ENCODE results near the gene POLR3H. TPM values are rescaled to one million over a fixed set of nuclear protein-coding genes. Genes with fewer than 3 reads are reported as not detected.

POLR3H gene
- total and polyA plus RNA-seq, 2 experiments from 2014 or later = 19.0 to 26.5 TPM

- no peaks in the 10 kb centered on the region for H3K9me3 Mint-ChIP-seq
- H3K4me3 Mint-ChIP-seq = no peak overlapping the region
- peaks cover 3% of the 10 kb centered on the region; the same call in 1 of the 2 replicates for H3K36me3 ChIP-seq (ENCODE audit: insufficient read depth)
- no peaks in the 10 kb centered on the region; the same call in 1 of the 2 replicates for H4K20me1 ChIP-seq (replicated peaks; ENCODE audit: insufficient read depth)
- no peak overlapping the region for H3K4me2 ChIP-seq
- TF ChIP-seq JUNB (IDR thresholded peaks at IDR 0.05; ENCODE audit: unreplicated experiment) (no peak), ETS1 (IDR thresholded peaks at IDR 0.05) (no peak), CTCF (conservative IDR thresholded peaks at IDR 0.05; ENCODE audit: low read depth in 2 of 2) (0 out of 4 replicates have a peak, but pooled peaks of 1 of the 2 experiments have one; percentile 6), ZNF114 (CRISPR knock-in tag; IDR thresholded peaks at IDR 0.05) (no peak), POLR2AphosphoS5 (IDR thresholded peaks at IDR 0.05; ENCODE audit: low read depth) (no peak)
- DNase-seq (ENCODE audit: low spot score) = peak; percentile 37
- H3K27ac ChIP-seq (ENCODE audit: low read depth) = no peak overlapping the region
- H3K9me2 ChIP-seq (ENCODE audit: insufficient read depth) = no peaks in the 10 kb centered on the region
- H3K4me1 ChIP-seq (ENCODE audit: insufficient read depth) = peaks cover 16% of the 10 kb centered on the region
- H3F3A ChIP-seq (replicated peaks; ENCODE audit: low read depth) = peaks cover 17% of the 10 kb centered on the region
- peaks cover 31% of the 10 kb centered on the region for H3K36me3 Mint-ChIP-seq (ENCODE audit: low read depth)
- no peaks in the 10 kb centered on the region for H3K27me3 ChIP-seq (ENCODE audit: insufficient read depth)
- H3K4me3 ChIP-seq = no peak overlapping the region
- peaks cover 22% of the 10 kb centered on the region for H3K4me1 Mint-ChIP-seq
- ATAC-seq = no peak
- no peaks in the 10 kb centered on the region for H3K79me2 ChIP-seq (replicated peaks; ENCODE audit: insufficient read depth)
- no peak overlapping the region for H2AFZ ChIP-seq
- peaks cover 9% of the 10 kb centered on the region for H3K27me3 Mint-ChIP-seq (ENCODE audit: insufficient read depth, low read depth, poor library complexity)
- no peak overlapping the region for H3K27ac Mint-ChIP-seq
Observed at GRCh38 chr22:41516462-41516861, 27.8 kb downstream of the POLR3H start.

- no peak for DNase-seq (ENCODE audit: low spot score)
- H3K27ac ChIP-seq (ENCODE audit: low read depth) = peak overlapping the region; percentile 87
- peaks cover 10% of the 10 kb centered on the region for H3K27me3 Mint-ChIP-seq (ENCODE audit: insufficient read depth, low read depth, poor library complexity)
- no peaks in the 10 kb centered on the region for H3K79me2 ChIP-seq (replicated peaks; ENCODE audit: insufficient read depth)
- no peaks in the 10 kb centered on the region for H3K9me3 Mint-ChIP-seq
- H3K4me2 ChIP-seq = peak overlapping the region; percentile 61; the same call in 1 of the 2 replicates
- no peak for ATAC-seq
- no peaks in the 10 kb centered on the region; the same call in 1 of the 2 replicates for H4K20me1 ChIP-seq (replicated peaks; ENCODE audit: insufficient read depth)
- H3K9me2 ChIP-seq (ENCODE audit: insufficient read depth) = no peaks in the 10 kb centered on the region
- peak overlapping the region; percentile 41; the same call in 1 of the 3 replicates for H3K4me3 Mint-ChIP-seq
- no peak overlapping the region for H3K4me3 ChIP-seq
- peaks cover 37% of the 10 kb centered on the region for H3K36me3 Mint-ChIP-seq (ENCODE audit: low read depth)
- no peak overlapping the region for H2AFZ ChIP-seq
- H3K27me3 ChIP-seq (ENCODE audit: insufficient read depth) = no peaks in the 10 kb centered on the region
- no peak for TF ChIP-seq ETS1 (IDR thresholded peaks at IDR 0.05)
- TF ChIP-seq EZH2 (IDR thresholded peaks at IDR 0.05; ENCODE audit: low read depth, unreplicated experiment) = no peak
- TF ChIP-seq REST (IDR thresholded peaks at IDR 0.05; ENCODE audit: unreplicated experiment) = no peak
- TF ChIP-seq JUNB (IDR thresholded peaks at IDR 0.05; ENCODE audit: unreplicated experiment) = no peak
- TF ChIP-seq STAT1 (IDR thresholded peaks at IDR 0.05; ENCODE audit: unreplicated experiment) = no peak
- TF ChIP-seq CTCF (conservative IDR thresholded peaks at IDR 0.05; ENCODE audit: low read depth in 2 of 2) = no peak
- no peak for TF ChIP-seq ZNF114 (CRISPR knock-in tag; IDR thresholded peaks at IDR 0.05)
- TF ChIP-seq EZH2phosphoT487 (IDR thresholded peaks at IDR 0.05; ENCODE audit: unreplicated experiment) = no peak
- no peak for TF ChIP-seq CREB1 (CRISPR knock-in tag; IDR thresholded peaks at IDR 0.05; ENCODE audit: low read depth)
- no peak for TF ChIP-seq POLR2AphosphoS5 (IDR thresholded peaks at IDR 0.05; ENCODE audit: low read depth)
- TF ChIP-seq NANOG (IDR thresholded peaks at IDR 0.05; ENCODE audit: borderline replicate concordance) = no peak
- no peaks in the 10 kb centered on the region for H3K36me3 ChIP-seq (ENCODE audit: insufficient read depth)
- H3K4me1 Mint-ChIP-seq = peaks cover 22% of the 10 kb centered on the region
- H3F3A ChIP-seq (replicated peaks; ENCODE audit: low read depth) = peaks cover 18% of the 10 kb centered on the region
- H3K27ac Mint-ChIP-seq = peak overlapping the region; percentile 96
- H3K4me1 ChIP-seq (ENCODE audit: insufficient read depth) = peaks cover 16% of the 10 kb centered on the region
Observed at GRCh38 chr22:41513391-41513790, 30.9 kb downstream of the POLR3H start.
